GM13976 (cell line): Measurements from ENCODE around the gene MED15.
"Not testable (repeated sequence)": the region's sequence is repeated elsewhere in the genome, so short reads cannot be mapped to it uniquely, and the experiment has no call there.

Source experiments
- DNase-seq: peaks from one replicate; pipeline ENCODE4 v3.0.0; 2012; ENCODE audit warnings: low spot score
- in situ Hi-C: fragments of 300-500 bp; cut with MboI; formaldehyde crosslinking; loops from one replicate; pipeline ENCODE4 v1.12.0; 2022; ENCODE audit warnings: low sequenced_read_pairs, mixed read lengths, inconsistent platforms; ENCODE audit not compliant: unreplicated experiment
- TF ChIP-seq, protein P1 (sequence below): IDR thresholded peaks from 2 replicates; pipeline ENCODE4 v1.5.1; 2012; ENCODE audit warnings: borderline replicate concordance, mild to moderate bottlenecking; ENCODE audit not compliant: insufficient read depth; ENCODE audit errors: extremely low read depth, missing control alignments, control extremely low read depth

Gene MED15

DNA sequence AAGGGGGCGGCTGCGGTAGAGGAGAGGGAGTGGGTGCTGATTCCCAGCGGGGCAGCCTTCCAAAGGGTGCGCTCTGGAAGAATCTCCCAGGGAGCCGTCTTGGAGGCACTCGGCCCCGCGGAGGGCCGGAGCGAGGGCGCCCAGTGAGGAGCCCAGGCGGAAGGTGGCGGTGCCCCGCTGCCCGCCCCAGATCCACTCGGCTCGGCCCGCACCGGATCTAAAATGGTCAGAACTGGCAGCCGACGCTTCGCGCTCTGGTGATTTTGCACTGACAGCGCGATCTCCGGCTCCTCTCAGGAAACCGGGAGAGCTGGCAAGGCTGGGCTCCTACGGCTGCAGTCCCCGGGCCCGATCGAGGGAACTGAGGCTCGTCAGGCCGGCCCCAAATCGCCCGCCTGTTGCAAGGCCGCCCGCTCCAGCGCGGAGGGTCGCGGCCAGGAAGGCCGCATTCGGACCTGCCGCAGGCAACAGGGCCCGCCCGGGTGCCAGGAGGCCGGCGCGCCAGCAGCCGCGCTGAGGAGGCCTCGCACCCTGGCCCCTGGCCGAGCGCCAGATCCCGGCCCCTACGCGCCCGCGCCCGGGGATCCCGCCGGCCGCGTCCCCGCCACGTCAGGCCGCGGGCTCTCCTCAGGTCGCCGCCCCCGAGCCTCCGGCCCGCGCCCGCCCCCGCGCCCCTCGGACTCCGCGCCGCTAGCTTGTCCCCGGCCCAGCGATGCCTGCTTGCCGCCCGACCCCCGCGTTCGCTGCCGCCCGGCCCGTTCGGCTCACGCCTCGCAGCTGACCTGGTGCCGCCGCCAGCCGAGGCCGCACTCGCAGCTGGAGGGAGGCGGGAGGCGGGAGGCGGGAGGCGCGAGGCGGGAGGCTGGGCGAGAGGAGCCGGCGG is 12.2 kb upstream of the MED15 start, which contains the start of gene KLHL22:
Gene KLHL22 (minus strand): TSS at position 818 of the 883 bp plus-strand sequence. CDS start 6,584 bp downstream, outside the sequence.
- TF ChIP-seq, protein P1, sequence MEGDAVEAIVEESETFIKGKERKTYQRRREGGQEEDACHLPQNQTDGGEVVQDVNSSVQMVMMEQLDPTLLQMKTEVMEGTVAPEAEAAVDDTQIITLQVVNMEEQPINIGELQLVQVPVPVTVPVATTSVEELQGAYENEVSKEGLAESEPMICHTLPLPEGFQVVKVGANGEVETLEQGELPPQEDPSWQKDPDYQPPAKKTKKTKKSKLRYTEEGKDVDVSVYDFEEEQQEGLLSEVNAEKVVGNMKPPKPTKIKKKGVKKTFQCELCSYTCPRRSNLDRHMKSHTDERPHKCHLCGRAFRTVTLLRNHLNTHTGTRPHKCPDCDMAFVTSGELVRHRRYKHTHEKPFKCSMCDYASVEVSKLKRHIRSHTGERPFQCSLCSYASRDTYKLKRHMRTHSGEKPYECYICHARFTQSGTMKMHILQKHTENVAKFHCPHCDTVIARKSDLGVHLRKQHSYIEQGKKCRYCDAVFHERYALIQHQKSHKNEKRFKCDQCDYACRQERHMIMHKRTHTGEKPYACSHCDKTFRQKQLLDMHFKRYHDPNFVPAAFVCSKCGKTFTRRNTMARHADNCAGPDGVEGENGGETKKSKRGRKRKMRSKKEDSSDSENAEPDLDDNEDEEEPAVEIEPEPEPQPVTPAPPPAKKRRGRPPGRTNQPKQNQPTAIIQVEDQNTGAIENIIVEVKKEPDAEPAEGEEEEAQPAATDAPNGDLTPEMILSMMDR: no peak
- in situ Hi-C loops: no loop called here
- DNase-seq: peak; percentile 52

DNA sequence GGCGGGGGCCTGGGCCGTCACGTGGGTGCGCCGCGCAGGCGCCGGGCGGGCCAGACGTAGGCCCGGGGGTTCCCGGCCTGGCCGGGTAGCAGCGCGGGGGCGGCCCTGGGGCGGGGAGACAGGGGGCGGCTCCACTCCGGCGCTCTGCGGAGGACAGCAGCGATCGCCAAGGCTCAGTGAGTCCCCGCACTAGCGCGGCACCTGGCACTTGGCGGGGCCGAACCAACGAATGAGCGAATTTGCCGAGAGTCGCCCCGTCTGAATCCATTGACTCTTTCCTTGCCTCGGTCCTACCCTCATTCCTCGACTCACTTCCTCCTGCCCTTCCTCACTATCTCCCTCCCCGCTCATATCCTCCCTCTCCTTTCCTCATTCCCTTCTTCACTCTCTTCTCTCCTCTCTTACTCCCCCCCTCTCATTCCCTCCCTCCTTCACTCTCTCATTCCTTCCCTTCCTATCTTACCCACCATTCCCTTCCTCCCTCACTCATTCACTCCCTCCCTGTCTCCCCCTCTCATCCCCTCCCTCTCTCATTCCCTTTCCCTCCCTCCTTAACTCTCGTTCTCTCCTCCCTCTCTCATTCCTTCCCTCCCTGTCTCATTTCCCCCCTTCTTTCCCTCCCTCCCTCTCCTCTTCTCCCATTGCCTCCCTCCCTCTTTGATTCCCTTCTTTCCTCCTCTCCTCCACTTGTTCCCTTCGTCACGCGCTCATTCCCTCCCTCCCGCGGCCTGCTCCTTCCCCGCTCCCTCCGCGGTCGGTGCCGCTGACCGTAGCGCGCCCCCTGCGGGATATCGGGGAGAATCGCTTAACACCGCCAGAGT is 11.3 kb upstream of the MED15 start:
- peak; percentile 99 for DNase-seq
- TF ChIP-seq, protein P1: peak; percentile 89
- in situ Hi-C loops: no loop called here

DNA sequence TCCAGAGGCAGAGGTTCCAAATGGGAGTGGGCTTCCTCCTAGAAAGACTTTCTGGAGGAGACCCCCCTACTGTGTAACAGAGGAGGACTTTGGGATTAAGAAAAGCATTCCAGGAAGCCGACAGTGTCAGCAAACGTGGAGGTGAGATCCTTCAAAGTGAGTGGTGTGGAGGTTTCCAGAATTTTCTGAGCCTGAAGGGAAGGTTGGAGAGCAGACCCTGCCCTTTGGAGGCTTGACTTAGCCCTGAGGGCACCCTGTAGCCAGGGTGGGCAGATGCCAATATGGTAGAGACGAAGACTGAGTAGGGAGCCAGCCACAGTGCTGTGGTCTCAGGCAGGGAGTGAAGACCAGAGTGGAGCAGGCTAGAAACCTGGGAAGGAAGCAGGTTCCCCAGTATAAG is 10.0 kb upstream of the MED15 start:
- DNase-seq: no peak
- TF ChIP-seq, protein P1: no peak
- in situ Hi-C loops: no loop called here

DNA sequence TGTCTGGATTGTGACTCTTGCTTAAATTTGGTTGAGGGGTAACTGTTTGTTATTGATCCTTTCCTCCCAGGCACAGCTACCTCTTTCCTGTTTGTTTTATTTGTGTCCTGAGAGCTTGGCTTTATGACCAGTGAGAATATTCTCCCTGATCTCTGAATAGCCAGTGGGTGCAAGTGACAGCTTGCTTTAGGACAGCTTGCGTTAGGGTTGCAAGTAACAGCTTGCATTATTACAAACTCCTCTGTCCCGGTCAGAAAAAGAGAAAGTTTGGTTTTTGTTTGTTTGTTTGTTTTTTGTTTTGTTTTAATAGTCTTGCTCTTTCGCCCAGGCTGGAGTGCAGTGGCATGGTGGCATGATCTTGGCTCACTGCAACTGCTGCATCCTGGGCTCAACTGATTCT is 8.5 kb upstream of the MED15 start:
- TF ChIP-seq, protein P1: no peak
- DNase-seq: no peak
- in situ Hi-C loops: no loop called here

DNA sequence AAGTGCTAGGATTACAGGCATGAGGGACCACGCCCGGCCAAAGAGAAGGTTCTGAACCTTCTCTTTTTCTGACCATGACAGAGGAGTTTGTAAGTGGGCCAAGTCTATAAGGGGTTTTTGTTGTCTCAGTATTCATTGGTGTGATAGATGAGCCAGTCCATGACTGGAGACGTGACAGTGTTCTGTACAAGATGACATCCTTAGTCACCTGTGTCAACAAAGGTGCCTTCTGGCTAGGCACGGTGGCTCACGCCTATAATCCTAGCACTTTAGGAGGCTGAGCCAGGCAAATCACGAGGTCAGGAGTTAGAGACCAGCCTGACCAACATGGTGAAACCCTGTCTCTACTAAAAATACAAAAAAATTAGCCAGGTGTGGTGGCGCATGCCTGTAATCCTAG is 7.6 kb upstream of the MED15 start:
- in situ Hi-C loops: no loop called here
- TF ChIP-seq, protein P1: no peak
- DNase-seq: no peak

DNA sequence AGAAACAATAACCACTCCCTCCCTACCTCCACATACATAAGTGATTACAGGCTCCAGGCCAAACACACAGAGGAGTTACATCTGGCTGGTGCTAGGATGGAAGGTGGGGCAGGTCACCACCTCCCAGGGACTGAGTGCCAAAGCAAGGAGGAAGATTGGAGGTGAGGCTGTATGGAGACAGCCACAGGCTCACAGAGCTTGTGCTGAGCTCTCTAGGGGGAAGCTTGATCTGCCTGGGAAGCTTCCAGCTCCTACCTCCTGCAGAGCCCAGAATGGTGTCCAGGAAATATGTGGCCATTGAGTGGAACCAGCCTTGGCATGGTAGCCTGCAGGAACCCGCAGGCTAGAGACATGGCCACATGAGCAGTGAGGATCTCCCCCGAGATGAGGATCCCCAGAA is 3.6 kb upstream of the MED15 start:
- TF ChIP-seq, protein P1: no peak
- DNase-seq: no peak
- in situ Hi-C loops: no loop called here

DNA sequence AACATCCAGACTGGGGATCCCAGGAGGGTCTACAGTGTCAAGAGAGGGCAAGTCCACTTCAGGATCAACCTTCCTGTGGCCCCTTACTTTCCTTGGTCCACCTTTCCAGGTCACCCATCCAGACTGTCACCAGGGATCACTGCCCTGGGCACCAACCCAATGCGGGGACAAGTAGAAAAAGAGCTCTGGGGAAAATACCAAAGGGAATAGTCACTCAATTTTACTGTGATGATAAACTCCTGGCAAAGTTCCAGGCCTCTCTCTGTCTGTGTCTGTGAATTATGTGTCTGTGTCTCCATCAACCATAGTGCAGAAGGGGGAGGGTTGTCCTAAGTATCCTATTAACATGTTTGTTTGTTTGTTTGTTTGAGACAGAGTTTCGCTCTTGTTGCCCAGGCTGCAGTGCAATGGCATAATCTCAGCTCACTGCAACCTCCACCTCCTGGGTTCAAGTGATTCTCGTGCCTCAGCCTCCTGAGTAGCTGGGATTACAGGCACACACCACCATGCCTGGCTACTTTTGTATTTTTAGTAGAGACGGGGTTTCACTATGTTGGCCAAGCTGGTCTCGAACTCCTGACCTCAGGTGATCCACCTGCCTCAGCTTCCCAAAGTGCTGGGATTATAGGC is 3.0 kb upstream of the MED15 start:
- DNase-seq, in situ Hi-C loops: not testable (repeated sequence)
